HG02642 (cell line): ENCODE results near the gene CTRB2.
"Not testable (repeated sequence)": the region's sequence is repeated elsewhere in the genome, so short reads cannot be mapped to it uniquely, and the experiment has no call there.

Experiments
- ATAC-seq: cut with Tn5 transposase; IDR thresholded peaks from one replicate; pipeline ENCODE4 v1.9.1; 2021; ENCODE audit warnings: mild to moderate bottlenecking; ENCODE audit not compliant: unreplicated experiment, poor library complexity

CTRB2 gene

GRCh38 chr16:75228143-75228976 is 21.4 kb upstream of the CTRB2 start:
- ATAC-seq = no peak

DNA sequence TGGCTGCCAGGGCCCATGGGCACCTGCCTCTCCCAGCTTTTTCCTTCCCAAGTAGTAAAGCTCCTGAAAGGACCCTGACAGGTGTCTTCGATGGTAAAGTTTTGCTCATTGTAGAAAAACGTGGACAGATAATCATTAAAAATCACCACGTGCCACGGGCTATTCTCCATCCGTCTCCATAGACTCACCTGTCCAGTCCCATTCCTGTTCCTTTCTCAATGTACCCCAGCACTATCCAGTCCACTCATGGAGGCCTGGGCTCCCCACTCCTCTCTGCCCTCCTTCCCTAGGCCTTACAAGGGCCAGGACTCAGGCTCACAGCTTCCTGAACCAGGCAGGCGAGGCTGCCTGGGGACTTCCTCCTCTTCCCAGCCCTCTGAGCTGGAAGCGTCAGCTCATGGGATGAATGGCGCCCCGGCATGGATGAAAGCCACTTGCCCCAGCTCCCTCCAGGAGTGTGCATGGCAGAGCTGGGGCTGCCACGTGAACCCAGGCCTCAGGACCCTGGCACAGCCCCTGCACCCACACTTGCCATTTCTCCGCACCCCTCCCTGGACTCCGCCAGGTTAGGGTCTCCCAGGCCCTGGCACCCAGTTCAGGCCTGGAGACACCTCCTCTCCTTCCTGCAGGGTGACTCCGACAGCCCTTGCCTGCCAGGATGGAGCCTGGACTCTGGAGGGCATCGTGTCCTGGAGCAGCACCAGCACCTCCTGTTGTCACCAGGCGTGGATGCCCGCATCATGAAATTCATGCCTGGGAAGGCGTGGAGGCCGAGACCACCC is 20.6 kb upstream of the CTRB2 start:
- ATAC-seq = no peak

GRCh38 chr16:75226550-75227360 is 19.8 kb upstream of the CTRB2 start:
- ATAC-seq = no peak

DNA sequence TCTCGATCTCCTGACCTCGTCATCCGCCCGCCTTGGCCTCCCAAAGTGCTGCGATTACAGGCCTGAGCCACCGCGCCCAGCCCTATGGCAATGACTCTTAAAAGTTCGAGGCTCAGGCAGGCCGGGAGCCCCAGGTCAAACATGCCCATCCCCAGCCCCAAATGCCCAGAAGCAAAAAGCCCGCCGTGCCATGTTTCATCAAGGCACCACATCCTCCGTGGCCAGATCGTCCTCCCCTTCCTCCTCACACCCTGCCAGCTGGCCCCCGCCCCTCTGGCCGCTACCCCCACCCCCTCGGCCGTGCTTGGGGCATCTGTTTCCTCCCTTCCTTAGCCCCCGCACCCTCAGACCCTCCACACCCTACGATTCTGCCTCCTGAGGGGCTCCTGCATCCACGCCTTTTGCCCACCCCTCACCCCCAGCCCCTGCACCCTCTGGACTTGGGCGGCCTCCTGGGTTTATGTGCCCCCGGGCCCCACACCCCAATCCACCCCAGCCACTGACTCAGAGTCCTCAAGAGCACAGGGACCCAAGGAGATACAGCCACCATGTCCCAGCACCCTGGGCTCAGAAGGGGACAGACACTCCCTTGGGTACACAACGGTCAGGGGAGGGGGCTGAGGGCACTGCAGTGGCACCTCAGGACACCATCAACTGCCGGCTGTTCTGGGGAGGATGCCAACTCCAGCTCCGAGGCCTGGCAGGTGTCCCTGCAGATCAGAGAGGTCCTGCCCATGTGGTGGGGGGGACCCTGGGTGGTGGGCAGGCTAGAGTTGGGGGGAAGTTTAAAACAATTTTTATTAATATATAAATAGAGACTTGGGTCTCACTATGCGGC is 18.9 kb upstream of the CTRB2 start:
- ATAC-seq = no peak

DNA sequence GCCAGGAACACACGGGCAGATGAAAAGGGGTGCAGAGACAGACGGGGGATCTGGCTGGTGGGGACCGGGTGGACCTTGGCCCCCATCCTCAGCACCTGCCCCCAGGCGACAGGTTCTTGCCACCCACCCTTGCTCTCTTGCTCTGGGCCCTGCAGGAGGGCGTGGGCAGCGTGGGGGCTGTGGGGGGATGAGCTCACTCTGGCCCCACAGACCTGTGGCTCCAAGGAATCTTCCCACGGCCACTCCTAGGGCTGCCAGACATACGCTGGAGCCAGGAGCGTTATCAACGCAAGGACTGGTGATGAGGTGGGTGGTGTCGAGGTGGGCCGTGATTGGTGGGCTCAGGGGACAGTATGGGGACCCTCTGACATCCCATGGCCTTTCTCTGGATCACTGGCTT is 18.1 kb upstream of the CTRB2 start:
- no peak for ATAC-seq

DNA sequence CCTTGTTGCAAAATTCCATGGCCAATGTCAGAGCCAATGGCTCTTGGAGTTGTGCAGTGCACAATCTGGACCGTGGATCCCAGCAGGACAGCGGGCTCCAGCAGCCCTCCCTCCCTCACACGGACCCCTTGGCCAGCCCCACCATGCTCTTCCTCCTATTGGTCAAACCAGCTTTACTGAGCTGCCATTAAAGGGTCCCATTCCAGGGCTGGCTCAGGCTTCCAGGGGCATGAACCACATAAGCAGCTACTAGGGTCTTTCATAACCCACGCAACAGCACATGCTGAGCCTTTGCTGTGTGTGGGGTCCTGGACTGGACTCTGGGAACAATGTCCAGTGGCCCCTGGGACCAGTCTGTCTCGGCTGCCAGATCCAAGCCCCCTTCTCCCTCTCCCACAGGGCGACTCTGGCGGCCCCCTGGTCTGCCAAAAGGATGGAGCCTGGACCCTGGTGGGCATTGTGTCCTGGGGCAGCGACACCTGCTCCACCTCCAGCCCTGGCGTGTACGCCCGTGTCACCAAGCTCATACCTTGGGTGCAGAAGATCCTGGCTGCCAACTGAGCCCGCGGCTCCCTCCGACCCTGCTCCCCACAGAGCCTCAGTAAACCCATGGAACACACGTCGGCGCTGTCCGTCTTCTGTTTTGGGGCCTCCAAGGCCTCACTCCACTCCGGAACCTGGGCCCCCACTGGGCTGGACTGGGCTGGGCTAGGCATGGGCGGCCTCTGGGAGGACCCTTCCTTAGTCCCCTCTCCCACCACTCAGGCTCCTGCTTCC is 17.5 kb upstream of the CTRB2 start:
- ATAC-seq = no peak

DNA sequence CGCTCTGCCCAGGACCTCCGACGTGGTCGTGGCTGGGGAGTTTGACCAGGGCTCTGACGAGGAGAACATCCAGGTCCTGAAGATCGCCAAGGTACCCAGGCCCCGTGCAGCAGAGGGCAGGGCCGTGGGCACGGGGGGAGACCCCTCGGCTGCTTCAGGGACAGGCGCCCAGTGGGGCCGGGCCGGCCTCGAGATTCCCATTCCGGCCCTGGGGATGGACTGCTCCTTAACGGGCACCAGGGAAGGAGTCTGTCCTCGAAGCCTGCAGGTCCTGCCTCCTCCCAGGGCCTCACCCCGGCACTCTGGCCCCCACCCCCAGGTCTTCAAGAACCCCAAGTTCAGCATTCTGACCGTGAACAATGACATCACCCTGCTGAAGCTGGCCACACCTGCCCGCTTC is 16.2 kb upstream of the CTRB2 start:
- ATAC-seq = not testable (repeated sequence)

DNA sequence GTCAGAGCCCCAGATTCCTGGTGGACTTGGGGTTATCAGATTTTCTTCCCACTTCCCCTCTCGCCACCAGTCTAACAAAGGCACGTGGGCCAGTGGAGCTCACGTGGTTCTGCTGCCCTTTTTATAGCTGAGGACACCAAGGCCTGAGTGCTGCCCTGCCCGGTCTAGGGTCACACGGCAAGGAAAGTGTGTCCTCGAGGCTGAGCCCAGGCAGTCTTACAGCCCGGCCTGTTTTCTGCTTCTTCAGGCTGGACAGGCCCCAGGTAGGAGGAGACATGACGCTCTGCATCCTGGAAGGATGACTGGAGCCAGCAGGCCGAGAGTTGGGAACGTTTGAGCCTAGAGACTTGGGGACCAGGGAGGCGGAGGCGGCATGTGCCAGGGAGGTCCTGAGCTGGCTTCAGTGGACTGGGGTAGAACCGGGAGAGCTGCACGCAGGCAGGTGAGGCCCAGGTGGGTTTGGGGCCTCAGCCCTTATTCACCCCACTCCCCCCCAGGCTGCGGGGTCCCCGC is 15.4 kb upstream of the CTRB2 start:
- no peak for ATAC-seq

- ATAC-seq = peak; percentile 36
Measured at GRCh38 chr16:75219838-75220237, 12.9 kb upstream of the CTRB2 start.

DNA sequence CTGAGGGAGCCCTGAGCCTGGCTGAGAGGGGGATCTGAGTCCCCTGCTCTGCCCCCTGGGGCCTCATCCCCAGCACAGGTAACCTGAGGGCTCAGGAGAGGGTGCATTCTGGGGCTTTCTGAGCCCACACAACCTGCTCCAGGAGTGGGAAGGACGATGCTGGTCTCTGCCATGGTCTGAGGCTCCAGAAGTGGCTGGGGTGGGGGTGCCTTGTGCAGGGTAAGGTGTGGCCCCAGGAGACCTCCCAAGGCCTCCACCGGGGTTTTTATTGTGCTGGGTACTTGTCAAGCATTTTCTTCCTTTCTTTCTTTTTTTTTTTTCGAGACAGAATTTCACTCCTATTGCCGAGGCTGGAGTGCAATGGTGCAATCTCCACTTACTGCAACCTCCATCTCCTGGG is 12.1 kb upstream of the CTRB2 start:
- ATAC-seq = no peak

- peak; percentile 79 for ATAC-seq
Measured at GRCh38 chr16:75218256-75219076, 11.5 kb upstream of the CTRB2 start, which contains the start of gene CTRB1. CTRB1 (plus strand) TSS chr16:75218988; CDS start chr16:75219008, 20 bp downstream.

GRCh38 chr16:75217389-75217851 is 10.5 kb upstream of the CTRB2 start:
- no peak for ATAC-seq

DNA sequence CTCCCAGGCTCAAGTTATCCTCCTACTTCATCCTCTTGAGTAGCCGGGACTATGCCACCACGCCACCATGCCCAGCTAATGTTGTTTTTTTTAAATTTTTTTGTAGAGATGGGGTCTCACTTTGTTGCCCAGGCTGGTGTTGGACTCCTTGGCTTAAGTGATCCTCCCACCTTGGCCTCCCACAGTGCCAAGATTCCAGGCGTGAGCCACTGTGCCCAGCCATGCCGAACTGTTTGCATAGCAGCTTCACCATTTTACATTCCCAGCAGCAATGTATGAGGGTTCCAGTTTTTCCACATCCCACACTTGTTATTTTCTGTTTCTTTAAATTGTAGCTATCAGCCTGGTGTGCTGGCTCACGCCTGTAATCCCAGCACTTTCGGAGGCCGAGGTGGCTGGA is 9.6 kb upstream of the CTRB2 start:
- no peak for ATAC-seq

GRCh38 chr16:75216127-75216526 is 9.2 kb upstream of the CTRB2 start:
- ATAC-seq = no peak

DNA sequence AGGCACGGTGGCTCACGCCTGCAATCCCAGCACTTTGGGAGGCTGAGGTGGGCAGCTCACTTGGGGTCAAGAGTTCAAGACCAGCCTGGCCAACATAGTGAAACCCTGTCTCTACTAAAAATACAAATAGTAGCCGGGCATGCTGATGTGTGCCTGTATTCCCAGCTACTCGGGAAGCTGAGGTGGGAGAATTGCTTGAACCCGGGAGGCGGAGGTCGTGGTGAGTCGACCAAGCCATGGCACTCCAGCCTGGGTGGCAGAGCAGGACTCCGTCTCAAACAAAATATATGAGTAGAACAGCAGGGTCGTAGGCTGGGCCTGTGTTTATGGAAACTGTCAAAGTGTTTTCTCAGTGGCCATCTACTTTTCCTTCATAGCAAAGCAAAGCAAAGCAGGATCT is 4.3 kb upstream of the CTRB2 start:
- ATAC-seq = not testable (repeated sequence)

DNA sequence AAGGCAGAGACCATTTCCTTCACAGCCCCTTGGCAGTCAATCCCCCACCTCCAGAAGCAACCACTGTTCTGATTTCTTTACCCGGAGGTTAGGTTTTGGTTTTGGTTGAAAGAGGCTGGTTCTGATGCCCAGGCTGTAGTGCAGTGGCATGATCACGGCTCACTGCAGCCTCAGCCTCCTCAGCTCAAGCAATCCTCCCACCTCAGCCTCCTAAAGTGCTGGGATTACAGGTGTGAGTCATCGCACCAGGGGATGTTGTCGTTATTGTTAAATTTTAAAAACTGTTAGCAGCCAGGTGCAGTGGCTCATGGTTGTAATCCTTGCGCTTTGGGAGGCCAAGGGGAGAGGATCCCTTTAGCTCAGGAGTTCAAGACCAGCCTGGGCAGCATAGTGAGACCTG is 3.0 kb upstream of the CTRB2 start:
- no peak for ATAC-seq

DNA sequence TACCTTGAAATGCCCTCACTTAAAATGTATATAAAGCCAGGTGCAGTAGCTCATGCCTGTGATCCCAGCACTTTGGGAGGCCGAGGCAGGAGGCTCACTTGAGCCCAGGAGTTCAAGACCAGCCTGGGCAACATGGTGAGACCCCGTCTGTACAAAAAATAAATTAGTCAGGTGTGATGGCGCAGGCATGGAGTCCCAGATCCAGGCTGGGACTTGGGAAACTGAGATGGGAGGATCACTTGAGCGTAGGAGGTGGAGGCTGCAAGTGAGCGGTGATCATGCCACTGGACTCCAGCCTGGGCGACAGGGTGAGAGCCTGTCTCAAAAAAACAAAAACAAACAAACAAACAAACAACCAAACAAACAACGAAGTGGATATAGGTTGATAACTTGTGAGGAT is 2.6 kb upstream of the CTRB2 start:
- ATAC-seq = not testable (repeated sequence)
